Measurements from ENCODE around the gene ONECUT3. TPM values are rescaled to one million over a fixed set of nuclear protein-coding genes. Genes with fewer than 3 reads are reported as not detected.
A peak's percentile ranks its signal among the peaks of the same experiment; 100 is the strongest.

The ONECUT3 gene
- total RNA-seq, 3 donors from 2014 or later, result not detected

DNA sequence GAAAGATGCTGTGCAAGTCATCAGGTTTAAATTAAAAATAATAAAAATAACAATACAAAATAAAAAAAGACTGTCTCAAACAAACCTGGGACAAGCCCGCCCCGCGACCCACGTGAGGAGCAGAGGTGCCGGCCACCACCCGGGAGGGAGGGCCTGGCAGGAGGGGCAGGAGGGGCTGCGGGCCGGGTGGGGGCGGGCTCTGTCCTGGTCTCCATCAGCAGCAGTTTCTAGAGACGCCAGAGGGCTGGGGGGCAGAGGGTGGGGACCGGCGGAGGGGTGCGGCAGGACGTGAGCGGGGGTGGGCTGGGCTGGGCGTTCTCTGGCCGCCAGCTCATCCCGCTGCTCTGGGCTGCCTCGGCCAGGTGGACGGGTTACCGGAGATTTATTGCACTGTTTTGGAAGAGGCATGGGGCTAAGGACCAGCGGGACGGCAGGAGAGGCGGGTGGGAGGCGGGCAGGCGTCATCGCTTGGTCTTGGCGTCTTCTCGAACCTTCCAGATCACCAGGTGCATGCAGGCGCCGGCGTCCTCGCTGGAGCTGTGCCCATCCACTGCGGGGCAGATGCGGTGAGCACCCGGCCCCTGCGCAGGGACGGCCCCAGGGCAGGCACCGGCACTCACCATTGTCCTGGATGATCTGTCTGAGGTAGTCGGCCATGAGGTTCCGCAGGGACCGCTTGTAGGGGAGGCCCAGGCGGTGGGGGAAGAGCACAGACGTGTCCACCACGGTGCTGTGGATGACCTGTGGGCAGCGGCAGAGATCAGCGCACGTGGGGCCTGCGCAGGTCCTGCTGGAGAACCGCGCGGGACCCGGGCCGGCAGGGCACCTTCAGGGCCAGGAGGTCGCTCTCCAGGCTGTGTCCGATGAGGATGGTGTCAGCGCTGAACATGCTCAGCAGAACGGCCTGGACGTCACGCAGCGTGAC lies 62.6 kb downstream of the ONECUT3 start:
- DNase-seq, result peak in 2 of 3 donors; percentile 25 to 47
- H3K9me3 ChIP-seq, result no peaks in the 10 kb centered on the region
- H3K36me3 ChIP-seq (ENCODE audit: low read depth), result peaks cover 16% of the 10 kb centered on the region
- peaks cover 16% of the 10 kb centered on the region for H3K4me1 ChIP-seq (ENCODE audit: low read depth)
- H3K4me3 ChIP-seq, result no peak overlapping the region
- ATAC-seq, result no peak
- TF ChIP-seq, protein P1, sequence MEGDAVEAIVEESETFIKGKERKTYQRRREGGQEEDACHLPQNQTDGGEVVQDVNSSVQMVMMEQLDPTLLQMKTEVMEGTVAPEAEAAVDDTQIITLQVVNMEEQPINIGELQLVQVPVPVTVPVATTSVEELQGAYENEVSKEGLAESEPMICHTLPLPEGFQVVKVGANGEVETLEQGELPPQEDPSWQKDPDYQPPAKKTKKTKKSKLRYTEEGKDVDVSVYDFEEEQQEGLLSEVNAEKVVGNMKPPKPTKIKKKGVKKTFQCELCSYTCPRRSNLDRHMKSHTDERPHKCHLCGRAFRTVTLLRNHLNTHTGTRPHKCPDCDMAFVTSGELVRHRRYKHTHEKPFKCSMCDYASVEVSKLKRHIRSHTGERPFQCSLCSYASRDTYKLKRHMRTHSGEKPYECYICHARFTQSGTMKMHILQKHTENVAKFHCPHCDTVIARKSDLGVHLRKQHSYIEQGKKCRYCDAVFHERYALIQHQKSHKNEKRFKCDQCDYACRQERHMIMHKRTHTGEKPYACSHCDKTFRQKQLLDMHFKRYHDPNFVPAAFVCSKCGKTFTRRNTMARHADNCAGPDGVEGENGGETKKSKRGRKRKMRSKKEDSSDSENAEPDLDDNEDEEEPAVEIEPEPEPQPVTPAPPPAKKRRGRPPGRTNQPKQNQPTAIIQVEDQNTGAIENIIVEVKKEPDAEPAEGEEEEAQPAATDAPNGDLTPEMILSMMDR (IDR thresholded peaks at IDR 0.05), result no peak
- intact Hi-C loops (cut with DNase I, micrococcal nuclease), result no loop called here

DNA sequence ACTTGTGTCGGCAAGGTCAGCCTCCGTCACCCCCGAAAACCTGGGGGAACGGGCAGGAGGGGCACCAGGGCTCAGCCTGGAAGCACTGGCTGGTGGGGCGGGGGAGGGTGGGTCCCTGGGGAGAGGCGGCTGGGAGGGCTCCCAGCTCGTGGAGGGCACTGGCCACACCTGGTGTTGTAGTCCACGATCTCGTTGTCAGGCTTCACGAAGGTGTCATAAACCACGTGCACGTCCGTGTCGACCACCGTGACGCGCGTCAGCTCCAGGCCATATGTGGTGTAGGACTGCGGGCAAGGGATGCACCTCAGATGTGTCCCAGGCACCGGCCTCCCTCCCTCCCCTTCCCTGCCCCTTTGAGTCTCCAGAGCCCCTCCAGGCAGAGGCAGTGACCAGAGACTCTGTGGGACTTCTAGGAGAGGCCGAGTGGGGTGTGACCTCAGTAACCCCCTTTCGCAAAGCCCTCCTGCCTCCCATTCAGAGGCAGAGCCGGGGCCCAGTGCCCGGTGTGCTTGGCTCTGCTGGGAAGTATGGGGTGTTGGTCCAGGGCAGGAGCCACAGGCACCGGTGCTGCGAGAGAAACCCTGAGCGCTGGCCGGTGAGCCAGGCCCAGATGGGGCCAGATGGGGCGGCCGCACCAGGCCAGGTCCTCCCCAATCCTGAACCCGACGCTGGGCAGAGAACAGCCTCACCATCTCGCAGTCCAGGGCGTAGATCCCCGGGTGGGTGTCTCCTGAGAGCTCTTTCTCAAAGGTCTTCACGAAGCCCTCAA lies 63.4 kb downstream of the ONECUT3 start:
- TF ChIP-seq, protein P1 (IDR thresholded peaks at IDR 0.05), result no peak
- Histone ChIP-seq H3K36me3 (ENCODE audit: low read depth) (peaks cover 16% of the 10 kb centered on the region), H3K4me3 (no peak overlapping the region), H3K4me1 (ENCODE audit: low read depth) (peaks cover 12% of the 10 kb centered on the region), H3K9me3 (no peaks in the 10 kb centered on the region)
- intact Hi-C loops (cut with DNase I, micrococcal nuclease), result no loop called here
- ATAC-seq (no peak), DNase-seq (peak in 2 of 3 donors; percentile 24 to 43)

DNA sequence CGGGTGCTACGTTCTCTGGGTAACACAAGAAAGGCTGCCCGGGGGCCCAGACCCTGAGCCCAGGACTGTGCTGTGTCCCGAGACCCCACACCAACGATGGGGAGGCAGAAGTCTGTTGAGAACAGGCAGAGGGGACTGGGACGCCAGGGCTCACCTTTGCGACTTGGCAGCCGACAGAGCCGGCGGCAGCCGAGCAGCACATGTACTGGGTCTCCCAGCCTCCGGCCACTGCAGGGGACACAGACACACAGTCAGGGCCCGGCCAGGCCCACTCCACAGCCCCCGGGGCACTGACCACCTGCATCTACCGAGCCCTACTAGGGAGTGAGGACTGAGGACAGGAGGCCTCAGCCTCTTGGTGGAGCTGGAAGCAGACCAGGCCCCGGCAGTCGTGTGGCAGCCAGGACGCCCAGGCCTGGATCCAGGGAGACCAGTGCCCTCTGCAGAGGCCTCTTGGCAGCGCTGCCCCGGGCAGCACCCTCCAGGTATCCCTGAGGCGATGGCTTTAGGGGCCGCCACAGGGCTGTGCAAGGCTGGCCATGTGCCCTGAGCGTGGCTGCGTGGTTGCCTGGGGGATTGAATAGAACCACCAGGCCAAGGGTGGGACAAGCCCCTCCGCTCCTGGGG lies 64.4 kb downstream of the ONECUT3 start:
- Histone ChIP-seq H3K4me1 (ENCODE audit: low read depth) (peaks cover 9% of the 10 kb centered on the region), H3K36me3 (ENCODE audit: low read depth) (peaks cover 16% of the 10 kb centered on the region), H3K4me3 (no peak overlapping the region), H3K9me3 (no peaks in the 10 kb centered on the region)
- intact Hi-C loops (cut with DNase I, micrococcal nuclease), result no loop called here
- ATAC-seq, result no peak
- DNase-seq, result peak in 1 of 3 donors; percentile 24
- TF ChIP-seq, protein P1 (IDR thresholded peaks at IDR 0.05), result no peak

- ATAC-seq (no peak), DNase-seq (no peak)
- TF ChIP-seq, protein P1 (IDR thresholded peaks at IDR 0.05), result no peak
- peaks cover 16% of the 10 kb centered on the region for H3K36me3 ChIP-seq (ENCODE audit: low read depth)
- no peaks in the 10 kb centered on the region for H3K9me3 ChIP-seq
- H3K4me1 ChIP-seq (ENCODE audit: low read depth), result no peaks in the 10 kb centered on the region
- intact Hi-C loops (cut with DNase I, micrococcal nuclease), result no loop called here
- no peak overlapping the region for H3K4me3 ChIP-seq
Measured at GRCh38 chr19:1818549-1819195, 65.4 kb downstream of the ONECUT3 start.
